NCI-H510A treated with DMSO at 0.1 percent for 48 hours (cell line): Measurements from ENCODE around the gene JAKMIP1.

Experiments used
- DNase-seq: peaks from one replicate; lab custom pipeline; 2025; lab: John Stamatoyannopoulos, UW

The JAKMIP1 gene

DNA sequence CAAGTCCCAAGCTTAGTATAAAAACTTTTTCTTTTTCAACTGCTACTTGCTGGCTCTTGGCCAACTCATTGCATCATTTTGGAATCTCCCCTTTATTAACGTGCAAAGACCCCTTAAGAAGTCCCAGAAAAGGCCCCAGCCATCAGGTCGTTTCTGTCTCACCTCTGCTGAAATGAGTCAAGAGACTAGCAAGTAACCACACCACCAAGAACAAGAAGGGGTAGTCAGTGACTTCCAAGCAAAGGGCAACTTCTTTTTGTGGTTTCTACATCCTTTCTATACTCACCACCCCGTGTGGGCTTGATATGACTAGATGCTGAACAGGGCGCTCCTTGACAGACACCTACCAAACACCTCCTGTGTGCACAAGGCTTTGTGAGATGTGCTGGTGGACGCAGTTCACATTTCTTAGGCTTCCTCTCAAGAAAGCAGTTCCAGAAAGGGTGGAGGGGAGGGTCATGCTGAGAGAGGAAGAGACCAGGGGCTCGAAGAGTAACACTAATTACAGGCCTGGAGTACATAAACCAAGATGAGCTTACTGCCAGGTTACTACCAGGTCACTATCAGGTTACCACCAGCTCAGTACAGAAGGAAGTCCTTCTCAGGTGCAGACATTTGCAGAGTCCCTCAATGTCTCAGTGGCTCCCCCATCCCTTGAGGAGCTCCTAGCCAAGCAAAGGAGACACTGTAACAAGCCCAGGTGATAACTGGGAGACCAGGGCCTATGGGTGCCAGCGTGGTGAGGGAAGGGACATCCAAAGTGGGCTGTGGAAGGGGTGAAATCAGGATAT lies 19.3 kb downstream of the JAKMIP1 start:
- DNase-seq = no peak

DNA sequence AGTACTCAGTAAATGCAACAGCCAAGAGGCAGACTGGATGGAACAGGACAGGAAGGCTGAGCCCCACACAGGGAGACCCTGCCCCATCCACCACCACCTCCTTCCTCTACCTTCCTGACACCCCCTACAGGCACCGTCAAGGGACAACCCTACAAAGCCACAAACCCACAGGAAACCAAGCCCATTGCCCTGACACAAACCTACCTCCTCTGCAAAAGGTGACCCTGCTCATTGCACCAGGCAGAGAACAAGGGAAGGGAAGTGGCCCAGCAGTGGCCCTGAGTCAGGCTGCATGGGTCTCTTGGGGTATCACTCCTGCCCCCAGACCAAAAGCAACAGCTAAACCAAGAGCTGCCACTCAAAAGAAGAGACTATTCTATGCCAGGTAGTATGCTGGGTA lies 21.0 kb downstream of the JAKMIP1 start:
- DNase-seq = no peak

DNA sequence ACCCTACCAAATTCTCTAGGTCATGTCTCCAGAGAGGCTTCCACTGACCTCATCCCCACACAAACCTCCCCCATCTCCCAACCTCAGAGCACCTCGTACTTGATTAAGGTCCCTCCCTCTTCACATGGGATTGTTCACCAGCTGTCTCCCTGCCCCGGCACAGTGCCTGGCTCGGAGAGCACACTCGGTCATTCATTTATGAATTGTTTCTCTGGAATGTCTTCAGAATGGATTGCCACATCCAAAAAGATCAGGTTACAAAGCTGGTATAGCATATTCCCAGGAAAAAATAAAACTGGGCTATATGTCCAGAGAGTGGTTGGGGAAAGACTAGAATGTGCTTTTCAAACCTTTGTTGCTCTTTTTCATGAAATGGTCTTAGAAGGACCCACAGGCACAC lies 21.6 kb downstream of the JAKMIP1 start:
- DNase-seq = no peak

DNA sequence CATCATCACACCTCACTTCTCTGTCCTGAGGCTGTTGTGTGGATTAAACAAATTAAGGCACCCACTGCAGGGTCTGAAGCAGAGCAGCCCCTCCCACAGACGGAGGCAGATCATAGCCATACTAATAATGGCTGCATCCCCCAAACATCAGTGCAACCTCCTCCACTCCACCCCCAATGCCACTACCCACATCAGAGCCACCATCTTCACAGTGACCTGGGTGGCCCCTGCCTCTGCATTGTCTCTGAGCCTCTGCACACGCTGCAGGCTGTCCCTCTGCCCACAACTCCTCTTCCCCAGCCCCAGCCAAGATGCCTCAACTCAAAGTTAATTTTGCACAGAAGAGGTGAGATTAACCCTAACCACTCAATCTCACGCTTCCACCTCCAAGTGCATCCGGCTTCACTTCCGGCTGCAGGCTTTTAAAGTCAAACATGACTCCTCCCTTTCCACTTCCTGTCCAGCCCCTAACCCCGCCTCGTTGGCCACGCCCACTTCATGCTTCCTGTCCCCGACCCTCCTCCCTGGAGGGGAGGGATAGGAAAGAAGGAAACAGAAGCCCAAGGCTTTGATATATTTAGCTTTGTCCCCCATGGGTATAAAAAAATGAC lies 22.7 kb downstream of the JAKMIP1 start:
- no peak for DNase-seq

DNA sequence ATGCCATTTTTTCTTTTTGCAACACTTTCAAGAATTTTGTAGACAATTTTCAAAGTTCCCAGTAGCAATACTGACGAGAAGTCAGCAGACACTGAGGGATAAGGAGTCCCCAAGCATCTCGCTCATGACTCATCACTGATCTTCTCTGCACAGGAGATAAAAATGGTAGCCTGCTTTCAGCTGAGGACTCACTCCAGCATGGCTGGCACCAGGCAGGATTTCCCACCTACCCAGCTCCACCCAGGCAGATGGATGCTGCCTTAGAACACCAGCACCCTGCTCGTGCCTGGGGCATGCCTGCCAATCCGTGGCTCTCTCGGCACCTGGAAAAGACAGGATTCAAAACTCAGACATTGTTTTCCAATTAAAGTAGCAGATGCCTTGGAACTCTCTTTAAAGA lies 24.9 kb downstream of the JAKMIP1 start:
- no peak for DNase-seq

DNA sequence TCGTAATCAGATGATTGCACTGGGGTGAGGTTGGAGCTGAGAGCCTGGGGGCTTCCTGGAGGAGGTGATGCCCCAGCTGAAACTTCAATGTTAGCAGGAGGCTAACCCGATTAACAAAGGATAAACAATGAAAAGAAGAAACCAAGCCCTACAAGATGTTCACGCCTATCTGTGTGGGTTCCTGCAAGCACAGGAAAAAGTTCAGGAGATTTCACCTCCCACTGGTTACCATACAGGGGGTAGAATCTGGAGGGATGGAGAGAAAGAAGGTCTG lies 27.5 kb downstream of the JAKMIP1 start:
- no peak for DNase-seq

DNA sequence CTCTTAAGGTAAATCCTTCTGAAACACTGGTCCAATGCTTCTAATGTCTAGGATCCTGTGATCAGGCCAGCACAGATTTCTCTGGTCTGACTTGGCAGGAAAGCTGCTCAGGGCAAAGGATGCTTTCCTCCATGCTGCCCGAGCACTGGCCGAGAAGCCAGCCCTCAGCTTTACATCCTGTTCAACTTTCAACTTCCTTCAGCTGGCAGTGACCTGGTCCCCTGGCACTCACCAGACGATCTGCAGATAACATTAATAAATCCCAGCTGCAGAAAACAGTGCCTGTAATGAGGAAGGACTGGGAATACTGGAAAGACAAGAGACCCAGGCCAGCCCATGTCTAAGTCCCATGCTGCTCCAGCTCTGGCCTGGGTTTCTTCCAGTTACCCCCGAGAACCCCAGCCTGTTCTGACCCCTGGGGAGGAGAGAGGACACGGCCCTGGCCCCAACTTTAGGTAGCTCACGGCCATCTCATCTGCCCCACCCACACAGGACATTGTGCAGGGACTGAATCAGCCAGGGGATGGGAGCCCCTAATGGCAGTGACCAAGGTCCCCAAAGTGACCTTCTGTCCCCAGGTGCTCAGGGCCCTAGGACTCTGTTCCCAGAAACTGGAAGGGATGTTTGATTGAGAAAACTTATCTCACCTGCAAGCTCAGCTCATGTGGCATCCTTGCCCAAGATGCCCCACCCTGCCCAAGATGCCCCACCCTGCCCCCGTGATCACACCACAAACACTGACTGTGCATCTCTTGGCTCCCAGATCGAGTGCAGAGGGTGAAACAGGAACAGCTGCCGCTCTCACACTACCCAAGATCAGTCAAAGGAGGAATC lies 28.0 kb downstream of the JAKMIP1 start:
- no peak for DNase-seq

DNA sequence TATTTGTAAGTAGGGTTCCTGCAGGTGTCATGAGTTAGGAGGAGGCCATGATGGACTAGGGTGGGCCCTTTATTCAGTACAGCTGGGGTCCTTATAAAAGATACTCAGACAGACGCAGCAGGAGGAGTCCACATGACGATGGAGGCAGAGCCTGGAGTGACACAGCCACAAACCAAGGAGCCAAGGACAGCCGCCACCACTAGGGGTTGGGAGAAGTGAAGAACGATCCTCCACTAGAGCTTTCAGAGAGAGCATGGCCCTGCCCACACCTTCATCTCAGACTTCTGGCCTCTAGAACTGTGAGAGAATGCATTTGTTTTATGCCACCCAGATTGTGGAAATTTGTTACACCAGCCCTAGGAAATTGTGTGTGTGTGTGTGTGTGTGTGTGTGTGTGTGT lies 31.1 kb downstream of the JAKMIP1 start:
- DNase-seq = no peak

DNA sequence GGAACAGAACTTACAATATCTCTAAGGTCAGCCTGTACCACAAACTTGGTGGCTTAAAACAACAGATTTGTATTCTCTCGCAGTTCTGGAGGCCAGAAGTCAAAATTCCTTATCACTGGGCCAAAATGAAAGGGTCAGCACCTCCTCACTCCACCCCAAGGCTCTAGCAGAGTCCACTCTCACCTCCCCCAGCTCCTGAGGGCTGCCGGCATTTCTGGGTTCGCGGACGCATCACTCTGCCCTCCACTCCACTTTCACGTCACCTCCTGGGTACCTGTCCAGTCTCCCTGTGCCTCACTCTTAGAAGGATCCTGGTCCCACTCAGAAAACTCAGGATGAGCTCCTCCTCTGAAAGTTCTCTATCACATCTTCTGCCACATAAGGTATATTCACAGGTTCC lies 34.6 kb downstream of the JAKMIP1 start:
- DNase-seq = no peak

DNA sequence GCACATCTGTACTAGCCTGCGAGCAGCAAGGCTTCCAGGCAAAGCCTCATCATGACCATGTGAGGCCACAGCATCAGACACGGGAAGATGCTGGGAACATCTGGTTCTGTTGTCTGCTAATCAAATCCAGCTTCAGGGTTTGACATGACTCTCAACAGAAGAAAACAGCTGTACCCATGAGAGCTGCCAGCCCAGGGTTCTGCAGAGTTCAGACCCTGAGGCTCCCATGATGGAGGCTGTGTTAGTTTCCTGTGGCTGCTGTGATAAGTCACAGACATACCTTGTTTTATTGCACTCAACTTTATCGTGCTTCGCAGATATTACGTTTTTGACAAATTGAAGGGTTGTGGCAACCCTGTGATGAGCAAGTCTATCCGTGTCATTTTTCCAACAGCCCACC lies 37.5 kb downstream of the JAKMIP1 start:
- no peak for DNase-seq

DNA sequence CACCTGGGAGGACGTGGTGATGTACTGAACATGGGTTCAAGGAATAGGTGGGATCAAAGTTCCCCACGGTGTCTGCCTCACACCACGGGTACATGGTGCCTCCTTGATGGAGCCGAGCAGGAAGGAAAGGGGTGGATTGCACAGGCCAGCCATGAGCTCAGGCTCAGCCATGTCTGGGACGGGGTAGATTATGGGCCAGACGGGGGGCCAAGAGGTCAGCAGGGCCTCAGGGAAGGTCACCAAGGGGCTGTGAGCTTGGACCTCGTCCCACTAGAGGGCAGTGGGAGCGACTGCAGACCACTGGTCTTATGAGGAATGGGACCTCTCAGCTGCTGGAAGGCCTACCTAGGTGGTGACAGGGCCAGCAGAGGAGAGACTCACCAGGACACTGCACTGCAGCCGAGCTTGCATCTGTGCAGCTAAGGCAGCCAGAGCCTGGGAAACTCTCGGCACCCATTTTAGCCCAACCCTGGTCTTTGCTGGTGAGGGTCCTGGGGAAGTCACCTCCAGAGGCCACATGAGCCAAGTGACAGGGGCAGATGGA lies 38.4 kb downstream of the JAKMIP1 start:
- DNase-seq = no peak

DNA sequence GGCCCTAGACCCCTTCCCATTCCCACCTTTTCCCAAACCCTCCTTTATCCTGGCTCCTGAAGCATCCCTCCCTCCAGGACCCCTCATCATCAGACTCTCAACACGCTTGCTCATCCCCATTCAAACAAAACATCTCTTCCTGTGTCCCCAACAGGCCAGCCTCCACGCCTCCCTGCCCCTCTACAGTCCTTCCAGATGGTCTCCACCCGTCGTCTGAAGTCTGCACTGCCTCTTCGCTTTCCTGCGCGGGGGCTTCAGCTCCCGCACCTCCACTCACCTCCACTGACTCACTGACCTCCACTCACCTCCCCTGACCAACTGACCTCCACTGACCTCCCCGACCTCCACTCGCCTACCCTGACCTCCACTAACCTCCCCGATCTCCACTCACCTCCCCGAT lies 39.8 kb downstream of the JAKMIP1 start:
- no peak for DNase-seq

DNA sequence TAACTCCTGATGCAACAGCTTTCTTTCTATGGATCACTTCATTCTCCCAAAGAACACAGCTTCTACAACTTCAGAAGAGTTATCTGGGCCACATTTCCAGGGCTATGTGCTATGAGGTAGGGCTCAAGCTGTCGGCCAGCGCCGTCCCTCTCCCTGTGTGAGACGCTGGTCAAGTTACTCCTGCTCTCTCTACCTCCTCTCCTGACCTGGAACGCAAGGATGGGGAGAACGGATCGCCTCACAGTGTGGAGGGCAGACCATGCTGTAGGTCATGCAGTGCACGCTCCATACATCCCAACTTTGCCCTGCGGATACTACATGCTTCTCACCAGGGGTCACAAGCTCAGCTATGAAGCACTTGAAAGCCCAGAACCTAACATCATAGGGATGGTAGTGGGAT lies 42.4 kb downstream of the JAKMIP1 start:
- no peak for DNase-seq

DNA sequence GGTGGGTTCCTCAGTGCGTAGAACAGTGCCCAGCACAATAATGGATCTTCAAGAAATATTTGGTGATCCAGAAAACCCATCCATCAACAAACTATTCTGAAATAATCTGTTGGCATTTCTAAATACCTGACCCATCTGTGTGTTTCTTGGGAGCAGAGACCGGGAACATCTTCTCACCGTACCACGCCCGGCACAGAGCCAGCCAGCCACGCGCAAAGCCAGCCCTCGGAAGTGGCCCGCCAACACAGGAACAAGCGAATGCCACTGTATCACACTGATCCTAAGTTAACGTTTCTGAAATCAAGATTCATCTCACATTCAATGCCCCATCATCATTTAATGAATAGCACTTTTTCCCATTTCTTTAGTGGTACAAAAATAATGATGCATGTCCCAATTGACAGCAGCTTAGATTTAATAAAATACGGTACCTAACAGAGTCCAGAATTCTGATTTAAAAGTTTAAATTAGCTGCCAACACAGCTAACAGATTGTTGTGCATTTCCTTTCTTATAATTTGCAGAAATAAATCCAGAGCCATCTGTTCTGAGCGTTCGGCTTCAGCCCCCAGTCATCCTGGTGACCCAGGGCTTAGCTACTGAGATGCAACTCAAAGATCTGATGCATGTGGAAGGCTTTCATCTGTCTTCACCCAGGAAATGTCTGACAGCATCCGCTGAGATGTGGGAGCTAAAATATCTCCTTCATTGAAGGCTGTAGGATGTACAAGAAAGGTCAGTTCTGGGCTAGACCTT lies 44.2 kb downstream of the JAKMIP1 start:
- DNase-seq = no peak

DNA sequence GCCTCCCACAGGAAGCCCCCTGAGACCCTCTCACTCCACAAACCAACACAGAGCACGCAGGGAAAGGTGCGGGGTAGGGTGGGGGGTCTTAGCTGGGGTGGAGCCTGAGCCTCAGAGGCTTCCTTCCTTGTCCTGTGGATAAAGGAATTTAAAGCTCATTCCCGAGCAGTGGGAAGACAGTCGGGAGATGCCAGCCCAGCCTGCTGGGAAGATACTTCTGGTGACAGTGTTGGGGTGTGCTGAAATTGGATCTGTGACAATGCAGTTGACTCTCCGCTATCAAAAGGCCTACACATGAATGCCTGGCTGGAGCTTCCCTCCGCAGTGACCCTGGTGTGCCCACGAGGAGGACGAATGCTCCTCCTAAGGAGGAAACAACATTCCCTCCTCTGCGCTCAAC lies 45.5 kb downstream of the JAKMIP1 start:
- DNase-seq = no peak

DNA sequence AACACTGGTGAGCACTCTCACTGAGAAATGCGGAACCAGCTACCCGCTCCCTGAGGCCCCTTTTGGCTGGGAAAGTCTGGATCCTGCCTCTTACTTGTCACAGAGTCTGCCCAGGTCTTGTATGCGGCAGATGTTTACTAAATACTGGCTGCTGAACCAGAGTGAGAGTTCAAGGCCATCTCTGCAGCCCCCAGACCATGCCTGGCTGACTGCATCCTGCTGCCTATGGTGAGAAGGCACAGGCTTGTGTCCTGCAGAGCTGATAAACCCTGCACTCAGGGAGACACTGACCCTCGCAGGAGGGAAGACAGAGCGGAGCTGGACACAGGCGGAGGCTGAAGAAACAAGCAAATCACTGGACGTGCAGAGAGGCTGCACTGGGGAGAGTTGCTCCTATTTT lies 46.5 kb downstream of the JAKMIP1 start:
- DNase-seq = no peak

DNA sequence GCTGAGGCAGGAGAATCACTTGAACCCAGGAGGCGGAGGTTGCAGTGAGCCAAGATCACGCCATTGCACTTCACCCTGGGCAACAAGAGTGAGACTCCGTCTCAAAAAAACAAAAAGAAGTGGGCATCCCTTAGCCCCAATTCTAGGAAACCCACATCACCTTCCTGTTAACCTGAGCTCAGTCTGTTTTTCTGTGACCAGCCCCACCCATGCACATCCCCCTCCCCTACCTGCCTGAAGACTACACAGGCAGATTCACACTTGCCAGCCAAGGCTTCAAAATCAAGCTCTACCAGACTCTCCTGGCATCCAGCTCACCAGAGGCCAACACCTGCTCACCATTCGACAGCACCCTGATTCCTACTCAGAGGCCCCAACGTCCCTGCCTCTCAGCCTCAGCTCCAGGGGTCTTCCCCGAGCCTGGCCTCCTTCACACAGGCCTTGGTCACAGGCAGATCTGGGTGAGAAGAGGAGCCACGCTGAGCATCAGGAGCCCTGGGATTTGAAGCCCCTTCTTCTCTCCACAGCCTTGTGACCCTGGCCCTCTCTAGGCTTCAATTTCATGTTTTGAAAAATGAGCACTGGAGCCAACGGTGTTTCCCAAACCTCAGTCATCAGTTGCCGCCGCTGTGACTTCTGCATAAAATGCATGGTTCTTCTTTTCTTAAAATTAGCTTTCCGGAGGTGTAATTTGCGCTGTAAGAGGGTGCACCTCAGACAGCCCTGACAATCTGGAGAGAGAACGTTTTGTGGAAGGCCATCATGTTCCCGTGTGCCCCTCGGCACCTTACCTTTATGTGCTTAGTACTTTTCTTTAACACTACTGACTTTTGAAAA lies 47.3 kb downstream of the JAKMIP1 start:
- DNase-seq = no peak

DNA sequence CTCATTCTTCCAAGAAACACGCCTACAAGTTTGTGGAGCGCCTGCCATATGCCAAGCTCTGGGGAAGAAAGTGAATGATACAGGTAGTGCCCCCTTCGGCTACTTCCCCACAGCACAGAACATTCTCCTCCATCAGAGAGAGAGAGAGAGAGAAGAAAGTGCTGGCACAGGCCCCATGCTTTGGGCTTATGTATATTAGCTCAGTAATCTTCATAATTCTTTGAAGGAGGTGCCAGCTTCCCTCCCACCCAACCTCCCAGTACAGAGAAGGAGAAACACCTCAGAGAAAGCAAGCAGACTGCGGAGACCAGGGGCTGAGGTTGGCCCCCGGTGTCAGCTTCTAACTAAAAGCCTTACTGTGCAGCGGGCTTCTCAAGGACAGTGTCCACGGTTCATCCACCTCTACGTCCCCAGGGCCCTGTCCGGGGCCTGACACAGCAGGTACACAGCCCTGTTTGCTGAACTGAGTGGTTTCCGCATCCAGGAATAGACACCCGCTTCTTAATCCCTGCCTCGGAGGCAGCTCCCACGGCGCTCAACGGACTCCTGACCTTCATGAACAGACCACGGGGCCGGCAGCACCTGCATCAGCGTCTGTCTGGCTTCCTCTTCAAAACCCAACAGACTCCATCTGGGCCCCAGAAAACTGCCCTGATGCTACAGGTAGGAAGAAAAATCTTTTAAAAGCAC lies 50.2 kb downstream of the JAKMIP1 start:
- DNase-seq = no peak

DNA sequence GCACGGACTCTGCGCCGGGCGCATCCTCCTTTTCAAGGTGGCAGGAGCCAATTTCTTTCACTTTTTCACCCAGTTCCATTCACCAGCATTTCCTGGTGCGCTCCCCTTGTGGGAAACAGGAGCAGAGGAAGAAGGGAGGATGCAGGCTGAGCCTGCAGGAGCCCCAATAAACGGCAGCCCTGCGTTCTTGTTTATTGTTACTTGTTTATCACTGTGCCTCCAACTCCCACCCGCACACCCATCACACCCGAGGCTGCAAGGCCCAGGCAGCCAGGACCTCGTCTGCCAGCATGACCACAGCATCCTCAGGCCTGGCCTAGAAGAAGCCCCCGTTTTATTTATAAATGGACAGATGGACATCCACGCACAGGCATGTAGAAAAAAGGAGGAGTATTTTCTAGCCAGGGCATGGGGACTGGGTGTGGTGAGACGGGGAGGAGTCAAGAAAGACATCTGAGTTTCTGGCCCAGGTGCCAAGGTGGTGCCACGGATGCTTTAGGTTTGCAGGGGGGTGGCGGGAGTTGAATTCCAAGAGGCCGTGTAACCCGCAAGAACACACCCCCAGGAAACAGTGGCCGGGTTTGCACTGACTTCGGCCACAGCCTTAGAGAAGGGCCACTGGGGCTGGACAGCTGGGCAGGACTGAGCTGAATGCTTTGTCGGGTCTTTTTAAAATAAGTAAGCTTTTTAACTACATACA lies 51.7 kb downstream of the JAKMIP1 start:
- no peak for DNase-seq

DNA sequence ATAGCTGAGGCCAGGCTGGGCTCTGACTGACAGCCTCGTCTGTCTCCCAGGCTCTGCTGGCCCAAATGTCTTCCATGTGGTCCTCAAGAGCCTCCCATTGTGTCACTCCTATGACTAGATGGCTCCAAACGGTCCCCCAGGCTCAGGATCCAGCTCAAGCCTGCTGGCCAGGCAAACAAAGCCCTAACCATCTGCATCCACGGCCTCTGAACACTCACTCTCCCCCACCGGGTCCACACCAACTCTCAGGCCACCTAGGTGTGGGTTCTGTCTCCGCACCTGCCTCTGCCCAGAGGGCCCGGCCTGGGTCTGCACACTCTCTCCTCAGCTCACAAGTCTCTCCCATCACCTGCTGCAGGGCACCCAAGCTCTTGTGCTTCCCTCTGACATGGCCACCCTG lies 52.9 kb downstream of the JAKMIP1 start:
- no peak for DNase-seq
